ENCODE data around the gene CPT1B. TPM values are rescaled to one million over a fixed set of nuclear protein-coding genes. Genes with fewer than 3 reads are reported as not detected.
A peak's percentile ranks its signal among the peaks of the same experiment; 100 is the strongest.

The CPT1B gene
- polyA plus RNA-seq, 3 donors: 0.18 to 66.9 TPM; not detected in 1

- no peak for DNase-seq
- no peaks in the 10 kb centered on the region for H3K79me2 ChIP-seq (ENCODE audit: insufficient read depth, low read length)
- H4K20me1 ChIP-seq (ENCODE audit: insufficient read depth, low read length): no peaks in the 10 kb centered on the region
- Mint-ChIP-seq H3K27me3 (ENCODE audit: low read depth in 3 of 3) (peaks cover 56 to 90% (median 72%) of the 10 kb centered on the region in 3 donors), H3K9me3 (peaks cover 0 to 21% (median 9%) of the 10 kb centered on the region in 7 donors), H3K36me3 (peaks cover 4 to 15% of the 10 kb centered on the region in 2 donors), H3K27ac (peak overlapping the region in 1 of 7 donors; percentile 64), H3K4me3 (peak overlapping the region in 1 of 2 donors; percentile 42), H3K4me1 (peaks cover 4% of the 10 kb centered on the region)
- H3K4me2 ChIP-seq (replicated peaks; ENCODE audit: extremely low read depth, low read length, poor library complexity, severe bottlenecking): no peak overlapping the region
- intact Hi-C loops (cut with micrococcal nuclease): no loop called here
- TF ChIP-seq CTCF (IDR thresholded peaks at IDR 0.05): no peak
- H3K4me3 ChIP-seq (replicated peaks in 1 of 3; ENCODE audit: low read depth in 2 of 3, low read length in 3 of 3): no peak overlapping the region
- no peak overlapping the region for H3K9ac ChIP-seq (ENCODE audit: insufficient read depth, low read length, poor library complexity, severe bottlenecking)
- peaks cover 35 to 68% of the 10 kb centered on the region in 2 donors for H3K27me3 ChIP-seq (ENCODE audit: control insufficient read depth in 2 of 2, insufficient read depth in 2 of 2, low read length in 2 of 2)
- no peak overlapping the region for H3K27ac ChIP-seq (ENCODE audit: low read depth in 1 of 2, low read length in 2 of 2)
- H2AFZ ChIP-seq (ENCODE audit: insufficient read depth, low read depth, low read length, poor library complexity, severe bottlenecking): no peak overlapping the region
- 5% methylated on average over 57 of the region's 70 CpGs for WGBS (ENCODE audit: insufficient coverage)
- peaks cover 0 to 16% of the 10 kb centered on the region in 2 donors for H3K9me3 ChIP-seq (replicated peaks in 1 of 2; ENCODE audit: control insufficient read depth in 1 of 2, insufficient read depth in 1 of 2, low read length in 2 of 2)
- no peaks in the 10 kb centered on the region for H3K36me3 ChIP-seq (replicated peaks in 1 of 2; ENCODE audit: control insufficient read depth in 1 of 2, insufficient read depth in 2 of 2, low read length in 2 of 2)
- no peaks in the 10 kb centered on the region for H3K4me1 ChIP-seq (ENCODE audit: control insufficient read depth in 1 of 2, insufficient read depth in 2 of 2, low read length in 2 of 2)
These were observed 25.5 kb upstream of the CPT1B start for GRCh38 chr22:50603511-50604255.

- WGBS (ENCODE audit: insufficient coverage): 27% methylated on average over 2 of the region's 2 CpGs
- Mint-ChIP-seq H3K9me3 (peaks cover 0 to 21% (median 9%) of the 10 kb centered on the region in 7 donors), H3K36me3 (peaks cover 8 to 15% of the 10 kb centered on the region in 2 donors), H3K4me1 (peaks cover 4% of the 10 kb centered on the region), H3K27me3 (ENCODE audit: low read depth in 3 of 3) (peaks cover 57 to 90% (median 77%) of the 10 kb centered on the region in 3 donors), H3K4me3 (peak overlapping the region; percentile 3 to 86), H3K27ac (no peak overlapping the region)
- Histone ChIP-seq H3K27ac (ENCODE audit: low read depth in 1 of 2, low read length in 2 of 2) (no peak overlapping the region), H3K9me3 (replicated peaks in 1 of 2; ENCODE audit: control insufficient read depth in 1 of 2, insufficient read depth in 1 of 2, low read length in 2 of 2) (peaks cover 0 to 16% of the 10 kb centered on the region in 2 donors), H2AFZ (ENCODE audit: insufficient read depth, low read depth, low read length, poor library complexity, severe bottlenecking) (no peak overlapping the region), H4K20me1 (ENCODE audit: insufficient read depth, low read length) (no peaks in the 10 kb centered on the region), H3K27me3 (ENCODE audit: control insufficient read depth in 2 of 2, insufficient read depth in 2 of 2, low read length in 2 of 2) (peaks cover 35 to 74% of the 10 kb centered on the region in 2 donors), H3K36me3 (replicated peaks in 1 of 2; ENCODE audit: control insufficient read depth in 1 of 2, insufficient read depth in 2 of 2, low read length in 2 of 2) (no peaks in the 10 kb centered on the region), H3K4me1 (ENCODE audit: control insufficient read depth in 1 of 2, insufficient read depth in 2 of 2, low read length in 2 of 2) (no peaks in the 10 kb centered on the region), H3K9ac (ENCODE audit: insufficient read depth, low read length, poor library complexity, severe bottlenecking) (no peak overlapping the region), H3K4me2 (replicated peaks; ENCODE audit: extremely low read depth, low read length, poor library complexity, severe bottlenecking) (no peak overlapping the region), H3K4me3 (replicated peaks in 1 of 3; ENCODE audit: low read depth in 2 of 3, low read length in 3 of 3) (no peak overlapping the region), H3K79me2 (ENCODE audit: insufficient read depth, low read length) (no peaks in the 10 kb centered on the region)
- intact Hi-C loops (cut with micrococcal nuclease): no loop called here
- no peak for TF ChIP-seq CTCF (IDR thresholded peaks at IDR 0.05)
- DNase-seq: no peak
These were observed 24.1 kb upstream of the CPT1B start for GRCh38 chr22:50602338-50602700.

Data from CD14-positive monocyte (primary cell).